IPS-18a (cell line): ENCODE results near the gene RARG.
"Not testable (repeated sequence)": the region's sequence is repeated elsewhere in the genome, so short reads cannot be mapped to it uniquely, and the experiment has no call there.

Experiments
- H3K27ac ChIP-seq: one replicate; pipeline ENCODE4 v1.5.1; 2013; ENCODE audit warnings: low read length
- H3K27me3 ChIP-seq: one replicate; pipeline ENCODE4 v1.6.1; 2013; ENCODE audit warnings: mild to moderate bottlenecking, low read length; ENCODE audit not compliant: control insufficient read depth, insufficient read depth
- H3K36me3 ChIP-seq: one replicate; pipeline ENCODE4 v1.6.1; 2013; ENCODE audit warnings: low read depth, low read length; ENCODE audit not compliant: control insufficient read depth
- H3K4me1 ChIP-seq: one replicate; pipeline ENCODE4 v1.6.1; 2013; ENCODE audit warnings: low read depth, low read length; ENCODE audit not compliant: control insufficient read depth
- H3K4me3 ChIP-seq: one replicate; pipeline ENCODE4 v1.5.1; 2013; ENCODE audit warnings: low read length
- H3K9ac ChIP-seq: one replicate; pipeline ENCODE4 v1.6.1; 2013; ENCODE audit warnings: mild to moderate bottlenecking, low read length, moderate library complexity
- H3K9me3 ChIP-seq: one replicate; pipeline ENCODE4 v1.6.1; 2013; ENCODE audit warnings: low read depth, low read length; ENCODE audit not compliant: control insufficient read depth

The RARG gene

GRCh38 chr12:53212931-53213330, 19.1 kb downstream of the RARG start:
- H3K9ac ChIP-seq = no peak overlapping the region
- H3K27me3 ChIP-seq = no peaks in the 10 kb centered on the region
- H3K27ac ChIP-seq = no peak overlapping the region
- peaks cover 18% of the 10 kb centered on the region for H3K36me3 ChIP-seq
- H3K4me3 ChIP-seq = no peak overlapping the region
- H3K4me1 ChIP-seq = peaks cover 36% of the 10 kb centered on the region
- H3K9me3 ChIP-seq = no peaks in the 10 kb centered on the region

- no peak overlapping the region for H3K4me3 ChIP-seq
- H3K4me1 ChIP-seq = peaks cover 25% of the 10 kb centered on the region
- H3K36me3 ChIP-seq = peaks cover 18% of the 10 kb centered on the region
- H3K9ac ChIP-seq = no peak overlapping the region
- H3K27ac ChIP-seq = no peak overlapping the region
- H3K9me3 ChIP-seq = no peaks in the 10 kb centered on the region
- H3K27me3 ChIP-seq = no peaks in the 10 kb centered on the region
Measured at GRCh38 chr12:53211476-53212381, 20.3 kb downstream of the RARG start.

GRCh38 chr12:53210843-53211242, 21.2 kb downstream of the RARG start:
- H3K9me3 ChIP-seq = no peaks in the 10 kb centered on the region
- H3K27ac ChIP-seq = no peak overlapping the region
- H3K27me3 ChIP-seq = no peaks in the 10 kb centered on the region
- H3K4me1 ChIP-seq = peaks cover 16% of the 10 kb centered on the region
- H3K36me3 ChIP-seq = peaks cover 18% of the 10 kb centered on the region
- H3K4me3 ChIP-seq = no peak overlapping the region
- no peak overlapping the region for H3K9ac ChIP-seq

GRCh38 chr12:53208877-53209463, 23.0 kb downstream of the RARG start:
- peaks cover 18% of the 10 kb centered on the region for H3K36me3 ChIP-seq
- H3K27ac ChIP-seq = no peak overlapping the region
- no peak overlapping the region for H3K9ac ChIP-seq
- no peaks in the 10 kb centered on the region for H3K9me3 ChIP-seq
- H3K4me1 ChIP-seq = peaks cover 5% of the 10 kb centered on the region
- no peaks in the 10 kb centered on the region for H3K27me3 ChIP-seq
- H3K4me3 ChIP-seq = no peak overlapping the region

- Histone ChIP-seq H3K27ac (no peak overlapping the region), H3K4me3 (no peak overlapping the region), H3K9ac (no peak overlapping the region), H3K27me3 (no peaks in the 10 kb centered on the region), H3K36me3 (peaks cover 18% of the 10 kb centered on the region), H3K9me3 (no peaks in the 10 kb centered on the region), H3K4me1 (peaks cover 1% of the 10 kb centered on the region)
Measured at GRCh38 chr12:53208435-53208834, 23.6 kb downstream of the RARG start.

- no peaks in the 10 kb centered on the region for H3K27me3 ChIP-seq
- H3K4me3 ChIP-seq = no peak within 1 kb of the TSS
- no peak within 1 kb of the TSS for H3K27ac ChIP-seq
- H3K4me1 ChIP-seq = no peaks in the 10 kb centered on the region
- no peaks in the 10 kb centered on the region for H3K9me3 ChIP-seq
- peaks cover 7% of the 10 kb centered on the region for H3K36me3 ChIP-seq
- H3K9ac ChIP-seq = no peak within 1 kb of the TSS
Measured at GRCh38 chr12:53207042-53207441, 25.0 kb downstream of the RARG start, which contains the start of gene ITGB7. Gene ITGB7 (minus strand): TSS chr12:53207251. CDS start chr12:53200443, 6,808 bp downstream.

- Histone ChIP-seq H3K4me1 (no peaks in the 10 kb centered on the region), H3K4me3 (no peak overlapping the region), H3K9me3 (no peaks in the 10 kb centered on the region), H3K9ac (no peak overlapping the region), H3K36me3 (no peaks in the 10 kb centered on the region), H3K27ac (no peak overlapping the region), H3K27me3 (no peaks in the 10 kb centered on the region)
Measured at GRCh38 chr12:53205747-53206419, 26.1 kb downstream of the RARG start.

GRCh38 chr12:53204351-53204750, 27.7 kb downstream of the RARG start:
- peaks cover 12% of the 10 kb centered on the region for H3K27me3 ChIP-seq
- H3K27ac ChIP-seq = no peak overlapping the region
- H3K4me1 ChIP-seq = no peaks in the 10 kb centered on the region
- H3K36me3 ChIP-seq = no peaks in the 10 kb centered on the region
- H3K9ac ChIP-seq = no peak overlapping the region
- no peak overlapping the region for H3K4me3 ChIP-seq
- no peaks in the 10 kb centered on the region for H3K9me3 ChIP-seq

- H3K9ac ChIP-seq, H3K9me3 ChIP-seq, H3K4me1 ChIP-seq, H3K27ac ChIP-seq, H3K4me3 ChIP-seq, H3K36me3 ChIP-seq: not testable (repeated sequence)
- peaks cover 31% of the 10 kb centered on the region for H3K27me3 ChIP-seq
Measured at GRCh38 chr12:53202316-53202715, 29.7 kb downstream of the RARG start.

- Histone ChIP-seq H3K36me3 (no peaks in the 10 kb centered on the region), H3K27ac (no peak overlapping the region), H3K4me3 (no peak overlapping the region), H3K9me3 (no peaks in the 10 kb centered on the region), H3K4me1 (no peaks in the 10 kb centered on the region), H3K9ac (no peak overlapping the region), H3K27me3 (peaks cover 38% of the 10 kb centered on the region)
Measured at GRCh38 chr12:53201639-53202038, 30.4 kb downstream of the RARG start.

GRCh38 chr12:53201177-53201541, 30.9 kb downstream of the RARG start:
- Histone ChIP-seq H3K27ac (no peak overlapping the region), H3K9ac (no peak overlapping the region), H3K36me3 (no peaks in the 10 kb centered on the region), H3K4me3 (no peak overlapping the region), H3K27me3 (peaks cover 41% of the 10 kb centered on the region), H3K9me3 (no peaks in the 10 kb centered on the region), H3K4me1 (no peaks in the 10 kb centered on the region)
